Gastroesophageal sphincter (tissue), 4 donors: Measurements from ENCODE around the gene ECM1. TPM values are rescaled to one million over a fixed set of nuclear protein-coding genes. Genes with fewer than 3 reads are reported as not detected.

Experiments
- ATAC-seq: fragments of 150-250 bp; one replicate; pipeline ENCODE4 v1.9.1; 2016; ENCODE audit warnings: mild to moderate bottlenecking, moderate library complexity
- H3K27ac ChIP-seq, 4 donors: fragments of 200-600 bp; sonication (generic) in 3 of 4; 1 replicate in 3 of 4; 2 replicates in 1 of 4; pipeline ENCODE4 v1.5.1; 2016 to 2019
- H3K27me3 ChIP-seq: fragments of 200-600 bp; sonication (generic); one replicate; pipeline ENCODE4 v1.5.1; 2019
- H3K36me3 ChIP-seq, 2 donors: fragments of 200-600 bp; sonication (generic); one replicate each; pipeline ENCODE4 v1.5.1; 2019; ENCODE audit warnings: control low read depth in 1 of 2
- H3K4me1 ChIP-seq, 3 donors: fragments of 200-600 bp; sonication (generic); 1 replicate in 2 of 3; 2 replicates in 1 of 3; pipeline ENCODE4 v1.5.1; 2016 to 2019; ENCODE audit warnings: control low read depth in 2 of 3
- H3K4me3 ChIP-seq, 2 donors: fragments of 200-600 bp; sonication (generic); one replicate each; pipeline ENCODE4 v1.5.1; 2019; ENCODE audit warnings: mild to moderate bottlenecking in 1 of 2, moderate library complexity in 1 of 2
- H3K9me3 ChIP-seq, 3 donors: fragments of 200-600 bp; sonication (generic); one replicate each; pipeline ENCODE4 v1.5.1; 2017 to 2019; ENCODE audit warnings: control low read depth in 2 of 3
- CTCF ChIP-seq, 4 experiments: fragments of 200-600 bp in 2 of 4; fragments of 450-650 bp in 2 of 4; sonication (generic) in 1 of 4; IDR thresholded peaks; one replicate each; pipeline ENCODE4 v1.5.1; 2017 to 2019; ENCODE audit warnings: antibody characterized with exemption in 4 of 4, mild to moderate bottlenecking in 2 of 4, moderate library complexity in 2 of 4
- EP300 ChIP-seq: sonication (generic); formaldehyde crosslinking; IDR thresholded peaks from one replicate; pipeline ENCODE4 v1.6.1; 2017; ENCODE audit warnings: antibody characterized with exemption, mild to moderate bottlenecking
- POLR2A ChIP-seq, 2 donors: fragments of 450-650 bp; IDR thresholded peaks; one replicate each; pipeline ENCODE4 v1.6.1; 2017; ENCODE audit warnings: antibody characterized with exemption in 2 of 2, mild to moderate bottlenecking in 2 of 2, moderate library complexity in 1 of 2
- POLR2AphosphoS5 ChIP-seq: sonication (generic); formaldehyde crosslinking; IDR thresholded peaks from one replicate; pipeline ENCODE4 v1.6.1; 2017; ENCODE audit warnings: antibody characterized with exemption
- WGBS, 2 donors: methylation state at CpG; one replicate each; pipeline ENCODE4 v1.1.5; 2018; ENCODE audit warnings: low coverage in 1 of 2; 5-methylcytosine and 5-hydroxymethylcytosine counted together
- total RNA-seq, 4 donors: library from RNA; depleted of rRNA; stranded (reverse); fragments of >200 nt; gene quantifications; one replicate each; pipeline ENCODE4 v1.1.0, GENCODE V29; 2016

The ECM1 gene
- total RNA-seq, 4 donors from 2014 or later = 12.6 to 29.7 (median 19.4) TPM

GRCh38 chr1:150543500-150544143 is 35.7 kb downstream of the ECM1 start:
- ATAC-seq = peak; percentile 76
- WGBS, 2 donors = 75 to 79% methylated on average over 6 to 11 of the region's 13 CpGs
- H3K4me3 ChIP-seq = no peak overlapping the region
- no peaks in the 10 kb centered on the region for H3K36me3 ChIP-seq
- peak overlapping the region in 2 of 4 donors; percentile 14 to 48 for H3K27ac ChIP-seq
- TF ChIP-seq CTCF (IDR thresholded peaks at IDR 0.05) (no peak), POLR2A (IDR thresholded peaks at IDR 0.05) (no peak), EP300 (no peak), POLR2AphosphoS5 (no peak)
- H3K9me3 ChIP-seq = no peaks in the 10 kb centered on the region
- peaks cover 0 to 22% (median 0%) of the 10 kb centered on the region in 3 donors for H3K4me1 ChIP-seq
- H3K27me3 ChIP-seq = no peaks in the 10 kb centered on the region

GRCh38 chr1:150544204-150544603 is 36.3 kb downstream of the ECM1 start:
- TF ChIP-seq POLR2AphosphoS5 (no peak), CTCF (IDR thresholded peaks at IDR 0.05) (no peak), EP300 (no peak), POLR2A (IDR thresholded peaks at IDR 0.05) (no peak)
- Histone ChIP-seq H3K9me3 (no peaks in the 10 kb centered on the region), H3K27me3 (no peaks in the 10 kb centered on the region), H3K27ac (peak overlapping the region in 2 of 4 donors; percentile 14 to 45), H3K4me3 (no peak overlapping the region), H3K36me3 (no peaks in the 10 kb centered on the region), H3K4me1 (peaks cover 0 to 19% (median 0%) of the 10 kb centered on the region in 3 donors)
- WGBS, 2 donors = 43 to 69% methylated on average over 3 of the region's 3 CpGs
- ATAC-seq = peak; percentile 32

- Histone ChIP-seq H3K9me3 (no peaks in the 10 kb centered on the region), H3K4me1 (peaks cover 0 to 33% (median under 1%) of the 10 kb centered on the region in 3 donors), H3K27me3 (no peaks in the 10 kb centered on the region), H3K4me3 (no peak overlapping the region), H3K27ac (no peak overlapping the region), H3K36me3 (no peaks in the 10 kb centered on the region)
- no peak for TF ChIP-seq POLR2AphosphoS5
- no peak for TF ChIP-seq CTCF (IDR thresholded peaks at IDR 0.05)
- no peak for TF ChIP-seq EP300
- TF ChIP-seq POLR2A (IDR thresholded peaks at IDR 0.05) = no peak
- 75 to 90% methylated on average over 4 to 6 of the region's 6 CpGs for WGBS, 2 donors
- no peak for ATAC-seq
Measured at GRCh38 chr1:150545486-150546032, 37.6 kb downstream of the ECM1 start.

GRCh38 chr1:150546294-150546937 is 38.5 kb downstream of the ECM1 start:
- Histone ChIP-seq H3K27ac (no peak overlapping the region), H3K4me3 (no peak overlapping the region), H3K36me3 (no peaks in the 10 kb centered on the region), H3K4me1 (peaks cover 0 to 41% (median 7%) of the 10 kb centered on the region in 3 donors), H3K27me3 (no peaks in the 10 kb centered on the region), H3K9me3 (no peaks in the 10 kb centered on the region)
- no peak for TF ChIP-seq EP300
- no peak for ATAC-seq
- 80 to 85% methylated on average over 8 to 14 of the region's 16 CpGs for WGBS, 2 donors

GRCh38 chr1:150548324-150548631 is 40.4 kb downstream of the ECM1 start:
- ATAC-seq = no peak

More at GRCh38 chr1:150548324-150548631, 40.4 kb downstream of the ECM1 start:
- WGBS, 2 donors = 4 to 31% methylated on average over 3 to 4 of the region's 4 CpGs
- no peak for TF ChIP-seq POLR2A (IDR thresholded peaks at IDR 0.05)
- TF ChIP-seq CTCF (IDR thresholded peaks at IDR 0.05) = no peak
- no peak for TF ChIP-seq POLR2AphosphoS5
- TF ChIP-seq EP300 = no peak
- Histone ChIP-seq H3K9me3 (no peaks in the 10 kb centered on the region), H3K36me3 (no peaks in the 10 kb centered on the region), H3K4me3 (peak overlapping the region; percentile 63 to 69), H3K27ac (peak overlapping the region; percentile 71 to 98 (median 94)), H3K4me1 (peaks cover 0 to 60% (median 14%) of the 10 kb centered on the region in 3 donors), H3K27me3 (no peaks in the 10 kb centered on the region)
